Measurements from ENCODE around the gene AASS. TPM values are rescaled to one million over a fixed set of nuclear protein-coding genes. Genes with fewer than 3 reads are reported as not detected.

Gene AASS
- total RNA-seq, 2 experiments from 2014 or later, result not detected

DNA sequence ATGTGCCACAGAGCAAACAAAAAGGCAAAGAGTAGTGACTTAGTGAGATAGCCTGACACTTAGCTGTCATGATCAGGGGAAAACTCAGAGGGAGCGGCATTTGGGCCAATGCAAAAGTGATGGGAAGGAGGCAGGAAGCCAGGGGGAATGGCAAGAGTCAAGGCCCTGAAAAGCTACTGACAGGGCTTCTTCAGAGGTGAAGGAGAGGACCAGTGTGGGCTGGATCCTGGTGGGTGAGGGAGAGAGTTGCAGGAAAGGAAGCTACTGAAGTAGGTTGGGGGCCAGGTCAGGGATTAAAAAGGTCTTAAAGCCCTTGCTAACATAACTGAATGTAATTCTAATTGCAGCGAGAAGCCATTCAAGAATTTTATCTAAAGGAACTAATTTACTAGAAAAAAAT is 117.0 kb downstream of the AASS start:
- Histone ChIP-seq H3K4me1 (ENCODE audit: insufficient read depth, low read length, poor library complexity, severe bottlenecking) (no peaks in the 10 kb centered on the region), H3K27ac (ENCODE audit: low read depth, low read length, poor library complexity, severe bottlenecking) (no peak overlapping the region), H3K9me2 (ENCODE audit: insufficient read depth, low read length) (no peaks in the 10 kb centered on the region), H3K9me3 (ENCODE audit: low read length) (no peaks in the 10 kb centered on the region), H3K4me2 (ENCODE audit: low read length) (no peak overlapping the region), H2AFZ (ENCODE audit: low read length) (no peak overlapping the region), H4K20me1 (ENCODE audit: insufficient read depth, low read length) (no peaks in the 10 kb centered on the region), H3K79me2 (ENCODE audit: insufficient read depth, low read depth, low read length) (no peaks in the 10 kb centered on the region), H3K4me3 (ENCODE audit: low read depth, low read length, poor library complexity, severe bottlenecking) (no peak overlapping the region), H3K36me3 (ENCODE audit: insufficient read depth, low read length) (no peaks in the 10 kb centered on the region)
- ChIA-PET CTCF (ENCODE audit: unreplicated experiment) (no interaction called here), POLR2A (no interaction called here)
- TF ChIP-seq, protein P1, sequence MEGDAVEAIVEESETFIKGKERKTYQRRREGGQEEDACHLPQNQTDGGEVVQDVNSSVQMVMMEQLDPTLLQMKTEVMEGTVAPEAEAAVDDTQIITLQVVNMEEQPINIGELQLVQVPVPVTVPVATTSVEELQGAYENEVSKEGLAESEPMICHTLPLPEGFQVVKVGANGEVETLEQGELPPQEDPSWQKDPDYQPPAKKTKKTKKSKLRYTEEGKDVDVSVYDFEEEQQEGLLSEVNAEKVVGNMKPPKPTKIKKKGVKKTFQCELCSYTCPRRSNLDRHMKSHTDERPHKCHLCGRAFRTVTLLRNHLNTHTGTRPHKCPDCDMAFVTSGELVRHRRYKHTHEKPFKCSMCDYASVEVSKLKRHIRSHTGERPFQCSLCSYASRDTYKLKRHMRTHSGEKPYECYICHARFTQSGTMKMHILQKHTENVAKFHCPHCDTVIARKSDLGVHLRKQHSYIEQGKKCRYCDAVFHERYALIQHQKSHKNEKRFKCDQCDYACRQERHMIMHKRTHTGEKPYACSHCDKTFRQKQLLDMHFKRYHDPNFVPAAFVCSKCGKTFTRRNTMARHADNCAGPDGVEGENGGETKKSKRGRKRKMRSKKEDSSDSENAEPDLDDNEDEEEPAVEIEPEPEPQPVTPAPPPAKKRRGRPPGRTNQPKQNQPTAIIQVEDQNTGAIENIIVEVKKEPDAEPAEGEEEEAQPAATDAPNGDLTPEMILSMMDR (conservative IDR thresholded peaks at IDR 0.05; ENCODE audit: low read length), result no peak
- TF ChIP-seq EZH2phosphoT487 (IDR thresholded peaks at IDR 0.05; ENCODE audit: borderline replicate concordance, low read depth, low read length), result no peak
- no TSS peak for BruUV-seq (replicated peaks)
- no peak for DNase-seq (ENCODE audit: low spot score)
- intact Hi-C loops (cut with micrococcal nuclease; ENCODE audit: unreplicated experiment), result no loop called here

Small RNAs within 50 kb of the gene (small RNA-seq; reads per million reads assigned to genes)
- gene RNU7-154P, result not detected

Other genes with a start within 250 kb of the AASS start
- not detected in 2 replicates for gene FEZF1, start 160.5 kb upstream of the AASS start, total RNA-seq (2014; rRNA removed; shearing (Covaris generic))
- gene FEZF1, start 160.5 kb upstream of the AASS start, total RNA-seq (2022), result not detected in 2 replicates